PC-9 (cell line): ENCODE results near the gene AMH. TPM values are rescaled to one million over a fixed set of nuclear protein-coding genes. Genes with fewer than 3 reads are reported as not detected.

Source experiments
- BruUV-seq: library from RNA; stranded (reverse); fragments of 400-500 nt; replicated peaks from 2 replicates; lab custom pipeline; 2021; lab: Mats Ljungman, UMichigan
- CTCF ChIA-PET: fragments of 300-600 bp; sonication (Branson Sonifier 250); formaldehyde crosslinking; loops from one replicate; lab custom pipeline; 2022; ENCODE audit warnings: antibody characterized with exemption; lab: Charles Lee
- POLR2A ChIA-PET: fragments of 300-600 bp; sonication (Branson Sonifier 250); formaldehyde crosslinking; loops from one replicate; lab custom pipeline; 2022; ENCODE audit warnings: antibody characterized with exemption; ENCODE audit not compliant: unreplicated experiment; lab: Charles Lee
- DNase-seq, 2 experiments: peaks; one replicate each; pipeline versions ENCODE4 v3.0.0 to v3.0.0-alpha.2; 2015 to 2022; ENCODE audit warnings: mixed read lengths in 1 of 2
- H2AFZ ChIP-seq: fragments of 200-600 bp; sonication (generic); 2 replicates; pipeline ENCODE4 v1.8.1; 2017; ENCODE audit warnings: antibody characterized with exemption
- H3F3A ChIP-seq: fragments of 200-600 bp; sonication (generic); 2 replicates; pipeline ENCODE4 v1.8.1; 2017; ENCODE audit warnings: antibody characterized with exemption, mild to moderate bottlenecking, low read depth; ENCODE audit not compliant: insufficient read depth
- H3K27ac ChIP-seq: fragments of 200-600 bp; sonication (generic); 2 replicates; pipeline ENCODE4 v1.6.1; 2016; ENCODE audit warnings: mixed run types
- H3K27me3 ChIP-seq: fragments of 200-600 bp; sonication (generic); 2 replicates; pipeline ENCODE4 v1.6.1; 2016; ENCODE audit warnings: low read depth, mixed run types; ENCODE audit not compliant: insufficient read depth
- H3K36me3 ChIP-seq: fragments of 200-600 bp; sonication (generic); 2 replicates; pipeline ENCODE4 v1.6.1; 2016; ENCODE audit warnings: low read depth, mixed run types
- H3K4me1 ChIP-seq: fragments of 200-600 bp; sonication (generic); replicated peaks from 2 replicates; pipeline ENCODE4 v1.6.1; 2016; ENCODE audit warnings: mixed run types; ENCODE audit not compliant: insufficient read depth
- H3K4me2 ChIP-seq: fragments of 200-600 bp; sonication (generic); 2 replicates; pipeline ENCODE4 v1.6.1; 2017; ENCODE audit warnings: mixed run types
- H3K4me3 ChIP-seq: fragments of 200-600 bp; sonication (generic); 2 replicates; pipeline ENCODE4 v1.6.1; 2016; ENCODE audit warnings: mixed run types
- H3K79me2 ChIP-seq: fragments of 200-600 bp; sonication (generic); 2 replicates; pipeline ENCODE4 v1.6.1; 2017; ENCODE audit warnings: low read depth, mixed run types
- H3K9me2 ChIP-seq: fragments of 200-600 bp; sonication (generic); 2 replicates; pipeline ENCODE4 v1.8.1; 2017; ENCODE audit warnings: mild to moderate bottlenecking; ENCODE audit not compliant: insufficient read depth
- H3K9me3 ChIP-seq: fragments of 200-600 bp; sonication (generic); 2 replicates; pipeline ENCODE4 v1.8.1; 2016; ENCODE audit warnings: low read depth; ENCODE audit not compliant: insufficient read depth
- H4K20me1 ChIP-seq: fragments of 200-600 bp; sonication (generic); 2 replicates; pipeline ENCODE4 v1.8.1; 2017; ENCODE audit not compliant: insufficient read depth
- EZH2 ChIP-seq: fragments of 200-600 bp; sonication (generic); IDR thresholded peaks from 2 replicates; pipeline ENCODE4 v1.8.0; 2017; ENCODE audit warnings: antibody characterized with exemption, low read depth
- intact Hi-C: fragments of 100-400 bp; cut with micrococcal nuclease; formaldehyde crosslinking; loops from one replicate; pipeline ENCODE4 v1.10.0; 2022; ENCODE audit not compliant: unreplicated experiment
- total RNA-seq: library from RNA; stranded (reverse); gene quantifications from 2 replicates; pipeline ENCODE4 v1.2.3, GENCODE V29; 2021
- TF ChIP-seq, protein P1 (sequence below): fragments of 200-600 bp; sonication (generic); conservative IDR thresholded peaks from 2 replicates; pipeline ENCODE4 v1.6.1; 2017; ENCODE audit warnings: mixed run types, antibody characterized with exemption, mild to moderate bottlenecking, moderate library complexity

Gene AMH
- total RNA-seq, 1 experiment from 2014 or later, result 8.1 TPM

DNA sequence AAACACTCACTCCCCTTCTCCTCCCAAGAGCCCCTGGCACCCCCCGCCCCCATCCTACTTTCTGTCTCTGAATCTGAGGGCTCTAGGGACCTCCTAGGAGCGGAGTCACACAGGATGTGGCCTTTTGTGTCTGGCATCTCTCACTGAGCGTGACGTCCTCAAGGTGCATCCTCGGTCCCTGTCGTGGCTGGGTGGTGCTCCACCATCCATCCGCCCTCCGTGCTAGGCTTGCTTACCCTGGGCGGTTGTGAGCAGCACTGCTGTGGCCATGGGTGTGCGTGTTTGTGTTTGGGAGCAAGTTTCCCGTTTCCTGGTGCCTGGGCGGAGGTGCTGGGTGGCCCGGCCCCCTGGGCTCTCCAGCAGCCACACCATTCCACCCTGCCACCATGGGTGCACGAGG lies 25.2 kb upstream of the AMH start:
- DNase-seq, result no peak
- H3K9me3 ChIP-seq, result no peaks in the 10 kb centered on the region
- no peaks in the 10 kb centered on the region for H3K79me2 ChIP-seq
- BruUV-seq, result no TSS peak
- TF ChIP-seq EZH2, result no peak
- TF ChIP-seq, protein P1, sequence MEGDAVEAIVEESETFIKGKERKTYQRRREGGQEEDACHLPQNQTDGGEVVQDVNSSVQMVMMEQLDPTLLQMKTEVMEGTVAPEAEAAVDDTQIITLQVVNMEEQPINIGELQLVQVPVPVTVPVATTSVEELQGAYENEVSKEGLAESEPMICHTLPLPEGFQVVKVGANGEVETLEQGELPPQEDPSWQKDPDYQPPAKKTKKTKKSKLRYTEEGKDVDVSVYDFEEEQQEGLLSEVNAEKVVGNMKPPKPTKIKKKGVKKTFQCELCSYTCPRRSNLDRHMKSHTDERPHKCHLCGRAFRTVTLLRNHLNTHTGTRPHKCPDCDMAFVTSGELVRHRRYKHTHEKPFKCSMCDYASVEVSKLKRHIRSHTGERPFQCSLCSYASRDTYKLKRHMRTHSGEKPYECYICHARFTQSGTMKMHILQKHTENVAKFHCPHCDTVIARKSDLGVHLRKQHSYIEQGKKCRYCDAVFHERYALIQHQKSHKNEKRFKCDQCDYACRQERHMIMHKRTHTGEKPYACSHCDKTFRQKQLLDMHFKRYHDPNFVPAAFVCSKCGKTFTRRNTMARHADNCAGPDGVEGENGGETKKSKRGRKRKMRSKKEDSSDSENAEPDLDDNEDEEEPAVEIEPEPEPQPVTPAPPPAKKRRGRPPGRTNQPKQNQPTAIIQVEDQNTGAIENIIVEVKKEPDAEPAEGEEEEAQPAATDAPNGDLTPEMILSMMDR, result no peak
- no peak overlapping the region for H3K4me2 ChIP-seq
- H4K20me1 ChIP-seq, result no peaks in the 10 kb centered on the region
- H3K4me3 ChIP-seq, result no peak overlapping the region
- no peaks in the 10 kb centered on the region for H3K36me3 ChIP-seq
- H3K27me3 ChIP-seq, result no peaks in the 10 kb centered on the region
- H2AFZ ChIP-seq, result no peak overlapping the region
- no peaks in the 10 kb centered on the region for H3K4me1 ChIP-seq
- POLR2A ChIA-PET, result no interaction called here
- intact Hi-C loops, result no loop called here
- H3K27ac ChIP-seq, result no peak overlapping the region
- H3F3A ChIP-seq, result no peaks in the 10 kb centered on the region
- CTCF ChIA-PET, result no interaction called here
- H3K9me2 ChIP-seq, result no peaks in the 10 kb centered on the region

DNA sequence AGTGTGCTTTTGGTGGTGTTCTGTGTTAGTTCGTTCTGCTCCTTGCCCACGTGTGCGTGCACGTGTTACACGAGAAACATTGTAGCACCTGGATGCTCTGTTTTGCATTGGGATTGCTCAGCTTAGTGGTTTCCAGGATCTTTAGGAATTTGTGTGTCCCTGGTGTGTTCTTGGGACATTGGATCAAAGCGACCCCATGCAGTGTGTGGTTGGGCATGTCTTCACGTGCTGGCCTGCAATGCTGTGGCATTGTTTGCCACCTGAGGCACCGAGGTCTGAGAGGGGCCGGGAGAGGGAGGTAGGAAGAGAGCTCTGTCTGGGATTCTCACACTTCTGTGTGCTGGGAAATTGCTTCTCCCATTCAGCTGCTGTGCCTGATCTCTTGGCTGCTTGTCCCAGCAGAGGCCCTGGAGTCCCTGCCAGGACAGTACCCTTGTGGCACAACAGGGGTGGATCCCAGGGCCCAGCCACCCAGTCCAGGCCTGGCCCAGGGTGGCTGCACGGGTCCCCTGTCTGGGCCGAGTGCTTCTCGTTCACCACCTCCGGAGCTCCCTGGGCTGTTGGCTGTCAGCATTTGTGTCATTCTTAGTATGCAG lies 24.3 kb upstream of the AMH start:
- Histone ChIP-seq H3F3A (no peaks in the 10 kb centered on the region), H3K27me3 (no peaks in the 10 kb centered on the region), H3K4me1 (no peaks in the 10 kb centered on the region), H3K9me3 (no peaks in the 10 kb centered on the region), H3K79me2 (no peaks in the 10 kb centered on the region), H3K4me3 (no peak overlapping the region), H3K27ac (no peak overlapping the region), H3K4me2 (no peak overlapping the region), H4K20me1 (no peaks in the 10 kb centered on the region), H3K36me3 (no peaks in the 10 kb centered on the region), H3K9me2 (no peaks in the 10 kb centered on the region), H2AFZ (no peak overlapping the region)
- DNase-seq, result no peak
- ChIA-PET POLR2A (interaction anchor here (0.6 kb wide), 1 partner anchor 252 kb away, joined by 3 read pairs; no protein-coding TSS in a partner anchor), CTCF (no interaction called here)
- TF ChIP-seq, protein P1, result no peak
- no peak for TF ChIP-seq EZH2
- intact Hi-C loops, result no loop called here
- no TSS peak for BruUV-seq

DNA sequence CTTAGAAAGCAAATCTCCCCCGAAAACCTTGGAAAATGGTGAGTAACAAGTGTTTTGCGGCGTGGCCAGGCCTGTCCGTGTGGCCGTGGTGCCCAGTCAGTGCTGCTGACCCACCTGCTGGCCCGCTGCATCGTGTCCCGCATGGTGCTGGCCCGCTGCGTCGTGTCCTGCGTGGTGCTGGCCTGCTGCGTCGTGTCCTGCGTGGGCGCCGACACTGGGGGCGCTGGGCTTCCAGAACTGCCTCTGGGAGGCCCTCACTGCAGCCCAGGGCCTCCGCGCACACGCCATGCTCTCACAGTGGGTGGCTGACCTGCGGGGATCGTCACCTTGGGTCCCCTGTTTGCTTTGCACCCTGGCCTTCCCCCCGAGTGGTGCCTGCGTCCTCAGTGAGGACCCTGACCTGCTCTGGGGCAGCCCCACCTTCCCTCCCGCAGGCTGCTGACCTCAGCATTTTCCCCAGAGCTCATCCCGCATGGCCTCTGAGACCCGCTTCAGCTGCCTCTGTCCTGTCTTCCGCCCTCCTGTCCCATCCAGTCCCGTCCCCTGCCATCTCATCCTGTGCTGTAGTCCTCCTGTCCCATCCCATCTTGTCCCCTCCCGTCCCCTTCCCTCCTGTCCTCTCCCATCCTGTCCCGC lies 23.6 kb upstream of the AMH start:
- CTCF ChIA-PET, result no interaction called here
- TF ChIP-seq, protein P1, result no peak
- no peak for TF ChIP-seq EZH2
- BruUV-seq, result no TSS peak

More for the DNA sequence above, 23.6 kb upstream of the AMH start:
- H3F3A ChIP-seq, result no peaks in the 10 kb centered on the region
- H3K4me3 ChIP-seq, result no peak overlapping the region
- no peaks in the 10 kb centered on the region for H3K27me3 ChIP-seq
- intact Hi-C loops, result no loop called here
- DNase-seq, result no peak
- POLR2A ChIA-PET, result no interaction called here
- no peaks in the 10 kb centered on the region for H4K20me1 ChIP-seq
- no peaks in the 10 kb centered on the region for H3K9me2 ChIP-seq
- no peaks in the 10 kb centered on the region for H3K79me2 ChIP-seq
- no peaks in the 10 kb centered on the region for H3K9me3 ChIP-seq
- H2AFZ ChIP-seq, result no peak overlapping the region
- no peak overlapping the region for H3K27ac ChIP-seq
- no peaks in the 10 kb centered on the region for H3K36me3 ChIP-seq
- H3K4me2 ChIP-seq, result no peak overlapping the region
- no peaks in the 10 kb centered on the region for H3K4me1 ChIP-seq
